ENCODE data around the gene SPOCK2. TPM values are rescaled to one million over a fixed set of nuclear protein-coding genes. Genes with fewer than 3 reads are reported as not detected.

The SPOCK2 gene
- total RNA-seq, 1 experiment from 2014 or later, result 0.29 TPM

DNA sequence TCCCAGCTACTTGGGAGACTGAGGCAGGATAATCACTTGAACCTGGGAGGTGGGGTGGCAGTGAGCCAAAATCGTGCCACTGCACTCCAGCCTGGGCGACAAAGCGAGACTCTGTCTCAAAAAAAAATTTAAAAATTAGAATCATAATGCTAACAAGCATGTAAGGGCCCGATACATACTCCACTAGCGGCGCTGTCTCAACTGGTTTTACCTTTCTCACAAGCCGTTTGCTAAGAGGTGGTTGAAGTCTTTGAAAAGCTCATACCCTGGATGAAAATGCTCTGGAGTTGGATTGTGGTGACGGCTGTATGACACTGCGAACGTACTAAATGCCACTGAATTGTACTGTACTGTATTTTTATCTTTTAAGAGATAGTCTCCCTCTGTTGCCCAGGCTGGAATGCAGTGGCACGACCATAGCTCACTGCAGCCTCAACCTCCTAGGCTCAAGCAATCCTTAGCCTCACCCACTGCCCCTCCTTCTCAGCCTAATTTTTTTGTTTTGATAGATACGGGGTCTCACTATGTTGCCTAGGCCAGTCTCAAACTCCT, 29.9 kb downstream of the SPOCK2 start:
- no peak for DNase-seq (ENCODE audit: low read depth)

- DNase-seq (ENCODE audit: low read depth), result no peak
Observed at GRCh38 chr10:72056932-72057751, 31.2 kb downstream of the SPOCK2 start.

DNA sequence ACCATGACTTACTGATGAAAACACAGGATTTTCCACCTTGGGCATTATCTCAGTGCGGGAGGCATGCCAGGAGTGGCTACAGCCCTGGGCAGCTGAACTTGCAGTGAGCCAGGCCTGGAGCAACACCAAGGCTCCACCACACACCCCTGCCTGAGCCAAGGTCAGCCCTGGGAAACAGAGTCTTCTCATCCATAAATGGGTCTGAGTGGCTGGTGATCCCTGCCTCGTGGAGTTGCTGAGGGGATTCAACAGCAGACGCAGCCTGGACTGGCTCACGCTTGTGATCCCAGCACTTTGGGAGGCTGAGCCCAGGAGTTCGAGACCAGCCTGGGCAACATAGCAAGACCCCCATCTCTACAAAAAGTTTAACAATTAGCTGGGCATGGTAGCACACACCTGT, 32.2 kb downstream of the SPOCK2 start:
- DNase-seq (ENCODE audit: low read depth), result no peak

GRCh38 chr10:72053690-72054089, 34.7 kb downstream of the SPOCK2 start:
- DNase-seq (ENCODE audit: low read depth), result no peak

- DNase-seq (ENCODE audit: low read depth), result no peak
Observed at GRCh38 chr10:72050873-72051272, 37.5 kb downstream of the SPOCK2 start.

GRCh38 chr10:72049969-72050781, 38.2 kb downstream of the SPOCK2 start:
- no peak for DNase-seq (ENCODE audit: low read depth)

DNA sequence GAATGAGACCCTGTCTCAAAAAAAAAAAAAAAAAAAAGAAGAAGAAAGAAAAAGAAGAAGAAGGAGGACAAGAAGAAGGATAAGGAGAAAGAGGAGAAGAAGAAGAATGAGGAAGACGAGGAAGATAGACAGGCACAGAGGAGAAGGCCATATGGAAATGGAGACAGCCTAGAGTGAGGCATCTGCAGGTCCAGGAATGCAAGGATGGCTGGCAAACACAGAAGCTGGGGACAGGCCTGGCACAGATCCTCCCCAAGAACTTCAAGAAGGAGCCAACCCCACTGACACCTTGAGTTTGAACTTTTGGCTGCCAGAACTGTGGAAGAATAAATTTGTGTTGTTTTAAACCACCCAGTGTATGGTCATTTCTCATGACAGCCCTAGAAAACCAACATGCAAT, 38.9 kb downstream of the SPOCK2 start:
- no peak for DNase-seq (ENCODE audit: low read depth)

DNA sequence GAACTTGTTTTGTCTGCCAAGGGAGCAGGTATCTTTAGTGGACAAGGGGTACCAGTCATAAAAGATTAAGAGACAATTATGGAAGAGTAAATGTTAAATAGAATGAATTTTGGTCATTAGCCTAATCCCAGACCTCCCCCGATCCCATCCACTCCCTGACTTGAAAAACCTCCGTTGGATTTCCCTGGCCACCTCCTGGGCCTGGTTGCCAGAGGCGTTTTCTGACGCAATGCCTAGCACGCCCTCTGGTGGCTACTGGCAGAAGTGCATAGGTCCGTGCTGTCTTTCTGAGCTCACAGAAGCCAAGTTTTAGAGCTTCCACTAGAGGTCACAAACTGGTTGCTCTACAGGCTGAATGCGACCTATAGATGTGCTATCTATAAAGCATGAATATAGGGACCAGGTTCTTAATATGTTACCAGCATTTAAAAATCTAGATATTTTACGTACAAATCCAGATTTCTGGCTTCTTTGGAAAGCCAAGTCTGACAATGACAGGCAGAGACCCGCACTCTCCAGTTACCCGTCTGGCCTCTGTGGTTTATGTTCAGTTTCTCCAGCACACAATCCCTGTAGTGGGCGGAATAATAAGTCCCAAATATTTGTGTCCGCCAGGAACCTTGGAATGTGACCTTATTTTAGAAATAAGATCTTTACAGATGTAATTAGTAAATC, 39.8 kb downstream of the SPOCK2 start:
- peak; percentile 85 for DNase-seq (ENCODE audit: low read depth)

DNA sequence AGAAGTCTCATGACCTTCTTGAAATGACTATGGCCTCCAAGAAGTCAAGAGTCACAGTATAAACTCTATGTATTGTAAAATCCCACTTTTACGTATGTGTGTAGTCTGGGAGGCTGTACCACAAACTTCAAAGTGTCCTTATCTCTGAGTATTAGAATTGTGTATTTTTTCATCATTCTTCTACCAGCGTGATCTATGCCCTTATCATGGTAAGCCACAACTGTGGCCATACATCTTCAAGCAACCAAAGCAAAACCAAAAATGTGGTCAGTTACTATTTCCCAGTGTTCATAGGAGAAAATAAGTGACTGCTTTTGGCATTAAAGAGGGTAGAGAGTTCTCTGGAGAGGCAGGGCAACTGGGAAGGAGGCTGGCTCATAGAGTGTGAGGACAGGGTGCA, 42.8 kb downstream of the SPOCK2 start:
- DNase-seq (ENCODE audit: low read depth), result no peak

DNA sequence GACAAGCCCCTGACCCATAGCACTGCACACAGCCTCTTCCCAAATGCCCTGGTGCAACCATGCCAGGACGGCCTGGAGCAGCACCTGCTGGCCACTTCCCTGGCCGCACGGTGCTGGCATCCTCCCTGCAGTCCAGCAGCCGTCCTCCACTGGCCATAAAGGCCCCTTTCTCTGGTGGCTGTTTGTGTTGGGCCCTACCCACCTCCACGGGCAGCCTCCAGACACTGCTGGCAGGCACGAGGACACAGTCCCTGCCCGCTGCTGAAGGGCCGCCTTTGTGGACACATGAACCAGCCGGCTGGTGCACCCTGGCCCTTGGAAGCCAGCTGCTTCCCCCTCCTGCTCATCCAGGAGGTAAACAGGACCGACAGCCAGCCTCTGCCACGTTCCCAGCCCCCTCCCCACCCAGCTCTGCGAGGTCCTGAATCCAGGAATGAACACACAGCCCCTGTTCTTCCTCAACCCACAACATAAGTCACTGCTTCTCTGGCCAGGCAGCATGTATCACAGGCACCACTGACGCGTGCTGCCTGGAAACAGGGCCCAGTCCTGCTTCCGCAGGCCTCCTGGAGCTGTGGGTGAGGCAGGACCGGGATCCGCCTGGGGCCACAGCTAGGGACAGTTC, 43.8 kb downstream of the SPOCK2 start:
- no peak for DNase-seq (ENCODE audit: low read depth)

GRCh38 chr10:72043016-72043834, 45.1 kb downstream of the SPOCK2 start:
- DNase-seq (ENCODE audit: low read depth), result no peak

- DNase-seq (ENCODE audit: low read depth), result no peak
Observed at GRCh38 chr10:72041491-72041890, 46.9 kb downstream of the SPOCK2 start.

DNA sequence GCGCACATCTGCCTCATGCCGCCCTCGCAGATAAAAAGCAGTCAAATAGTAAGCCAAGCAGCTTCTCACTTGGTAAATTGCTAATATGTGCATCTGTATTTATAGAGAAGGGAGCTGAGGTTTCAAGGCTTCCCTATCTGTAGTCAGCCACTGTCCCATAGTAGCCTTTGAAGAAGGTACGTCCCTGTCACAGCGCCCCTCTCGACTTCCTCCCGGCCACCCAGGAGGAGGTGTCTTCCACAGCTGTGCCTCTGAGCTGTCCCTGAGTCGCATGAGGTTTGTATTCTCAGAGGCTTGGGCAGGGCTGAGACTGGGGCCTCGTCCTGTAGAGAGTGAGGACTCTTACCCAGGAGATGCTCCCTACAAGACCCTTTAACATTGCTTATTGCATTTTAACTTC, 49.0 kb downstream of the SPOCK2 start:
- DNase-seq (ENCODE audit: low read depth), result no peak

- no peak for DNase-seq (ENCODE audit: low read depth)
Observed at GRCh38 chr10:72038458-72039001, 49.8 kb downstream of the SPOCK2 start.

DNA sequence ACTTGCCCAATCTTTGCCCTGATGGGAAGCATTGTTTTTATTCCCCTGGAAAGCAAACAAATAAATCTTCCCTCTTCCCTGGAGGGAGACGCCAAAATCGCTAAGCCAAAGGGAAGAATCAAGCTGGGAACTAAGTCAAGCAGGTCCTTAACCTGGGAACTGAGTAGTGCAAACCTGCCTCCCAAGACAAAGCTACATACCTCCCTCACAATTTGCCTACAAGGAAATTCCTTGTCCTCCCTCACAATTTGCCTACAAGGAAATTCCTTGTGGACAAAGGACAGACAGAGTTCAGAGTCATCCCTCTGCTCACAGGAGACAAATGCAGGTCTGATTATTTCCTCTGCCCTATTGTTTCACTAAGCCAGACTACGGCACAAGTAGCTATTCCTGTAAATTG, 50.5 kb downstream of the SPOCK2 start:
- DNase-seq (ENCODE audit: low read depth), result no peak

DNA sequence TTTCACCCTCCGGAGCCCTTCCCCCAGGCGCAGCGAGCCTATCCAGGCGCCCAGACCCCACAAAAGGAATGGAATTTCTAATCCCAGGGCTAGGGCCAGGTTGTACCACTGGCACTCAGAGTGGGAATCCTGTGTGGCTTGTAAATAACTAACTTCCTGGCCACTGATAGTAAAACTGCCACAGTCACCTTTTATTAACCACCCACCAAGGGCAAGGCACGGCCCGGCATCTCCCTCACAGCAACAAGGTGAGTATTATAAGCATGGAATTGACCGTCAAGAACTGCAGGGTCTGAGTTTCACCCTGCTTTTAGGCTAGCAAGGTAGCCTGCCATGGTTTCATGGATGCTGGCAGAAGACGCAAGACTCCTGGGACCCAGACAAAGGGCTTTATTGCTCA, 51.1 kb downstream of the SPOCK2 start:
- DNase-seq (ENCODE audit: low read depth), result no peak

DNA sequence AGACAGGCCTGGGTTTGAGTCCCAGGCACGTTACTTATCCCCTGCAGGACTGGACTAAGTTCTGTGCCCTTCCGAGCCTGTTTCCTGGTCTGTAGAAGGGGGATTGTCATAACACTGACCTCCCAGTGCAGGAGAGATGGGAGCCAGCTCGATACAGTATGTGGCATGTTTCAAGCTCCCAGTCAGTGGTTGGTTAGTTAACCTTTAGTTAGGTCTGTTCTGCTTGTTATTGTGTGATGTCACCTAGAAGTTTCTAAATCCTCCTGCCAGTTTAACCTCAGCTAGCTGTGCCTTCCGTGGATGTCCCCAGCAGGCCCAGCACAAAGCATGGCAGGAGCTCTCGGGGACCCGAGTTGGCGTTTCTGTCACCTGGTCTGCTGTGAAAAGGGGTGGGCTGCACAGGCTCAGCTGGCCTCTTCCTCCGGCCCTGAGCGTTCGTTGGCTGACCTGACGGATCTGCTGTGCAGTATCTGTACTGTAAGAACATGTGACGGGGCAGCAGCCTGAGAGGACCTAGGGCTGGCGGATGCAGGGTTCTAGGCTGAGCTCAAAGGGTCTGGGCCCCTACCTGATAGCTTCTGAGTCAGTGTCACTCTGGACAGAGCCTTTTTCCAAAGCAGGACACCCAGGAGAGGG, 53.0 kb downstream of the SPOCK2 start:
- no peak for DNase-seq (ENCODE audit: low read depth)

DNA sequence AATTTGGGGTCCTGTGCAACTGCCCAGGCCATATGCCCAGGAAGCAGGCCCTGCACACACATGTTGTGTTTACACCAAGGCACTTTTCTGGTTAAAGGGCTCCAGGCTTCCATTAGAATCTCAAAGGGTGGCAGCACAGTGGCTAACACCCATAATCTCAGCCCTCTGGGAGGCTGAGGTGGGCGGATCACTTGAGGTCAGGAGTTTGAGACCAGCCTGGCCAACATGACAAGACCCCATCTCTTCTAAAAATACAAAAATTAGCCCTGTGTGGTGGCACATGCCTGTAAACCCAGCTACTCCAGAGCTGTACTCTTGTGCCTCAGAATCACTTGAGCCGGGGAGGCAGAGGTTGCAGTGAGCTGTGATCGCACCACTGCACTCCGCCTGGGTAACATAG, 53.6 kb downstream of the SPOCK2 start:
- no peak for DNase-seq (ENCODE audit: low read depth)

- DNase-seq (ENCODE audit: low read depth), result no peak
Observed at GRCh38 chr10:72034040-72034499, 54.3 kb downstream of the SPOCK2 start.
